ENCODE data around the gene SYTL2.

The SYTL2 gene

GRCh38 chr11:85835729-85836128 lies 24.8 kb upstream of the SYTL2 start:
- Mint-ChIP-seq H3K4me1 (no peaks in the 10 kb centered on the region), H3K4me3 (no peak overlapping the region), H3K27ac (no peak overlapping the region), H3K27me3 (ENCODE audit: low read depth) (no peaks in the 10 kb centered on the region), H3K9me3 (peaks cover 18% of the 10 kb centered on the region), H3K36me3 (ENCODE audit: low read depth) (peaks cover 6% of the 10 kb centered on the region)
- no peak for TF ChIP-seq CTCF (IDR thresholded peaks at IDR 0.05; ENCODE audit: unreplicated experiment in 3 of 3)

GRCh38 chr11:85835263-85835662 lies 24.3 kb upstream of the SYTL2 start:
- no peak for TF ChIP-seq CTCF (IDR thresholded peaks at IDR 0.05; ENCODE audit: unreplicated experiment in 3 of 3)
- Mint-ChIP-seq H3K4me1 (no peaks in the 10 kb centered on the region), H3K36me3 (ENCODE audit: low read depth) (peaks cover 6% of the 10 kb centered on the region), H3K4me3 (no peak overlapping the region), H3K27me3 (ENCODE audit: low read depth) (no peaks in the 10 kb centered on the region), H3K9me3 (peaks cover 18% of the 10 kb centered on the region), H3K27ac (no peak overlapping the region)

- H3K36me3 Mint-ChIP-seq (ENCODE audit: low read depth) = peaks cover 3% of the 10 kb centered on the region
- H3K9me3 Mint-ChIP-seq = peaks cover 9% of the 10 kb centered on the region
- no peaks in the 10 kb centered on the region for H3K27me3 Mint-ChIP-seq (ENCODE audit: low read depth)
- H3K27ac Mint-ChIP-seq = no peak overlapping the region
- no peak overlapping the region for H3K4me3 Mint-ChIP-seq
- TF ChIP-seq CTCF (IDR thresholded peaks at IDR 0.05; ENCODE audit: unreplicated experiment in 3 of 3) = no peak
- peaks cover 21% of the 10 kb centered on the region for H3K4me1 Mint-ChIP-seq
These were observed 20.1 kb upstream of the SYTL2 start for GRCh38 chr11:85831050-85831449.

- Mint-ChIP-seq H3K4me1 (peaks cover 35% of the 10 kb centered on the region), H3K27me3 (ENCODE audit: low read depth) (no peaks in the 10 kb centered on the region)
These were observed 18.2 kb upstream of the SYTL2 start for GRCh38 chr11:85829172-85829571.

GRCh38 chr11:85828640-85828978 lies 17.7 kb upstream of the SYTL2 start:
- H3K36me3 Mint-ChIP-seq (ENCODE audit: low read depth) = no peaks in the 10 kb centered on the region
- peak overlapping the region in 2 of 3 experiments; percentile 44 to 75 for H3K27ac Mint-ChIP-seq
- peaks cover 39% of the 10 kb centered on the region for H3K4me1 Mint-ChIP-seq
- no peak for TF ChIP-seq CTCF (IDR thresholded peaks at IDR 0.05; ENCODE audit: unreplicated experiment in 3 of 3)
- H3K27me3 Mint-ChIP-seq (ENCODE audit: low read depth) = no peaks in the 10 kb centered on the region
- H3K4me3 Mint-ChIP-seq = no peak overlapping the region
- H3K9me3 Mint-ChIP-seq = no peaks in the 10 kb centered on the region

More at GRCh38 chr11:85829172-85829571, 18.2 kb upstream of the SYTL2 start:
- Mint-ChIP-seq H3K36me3 (ENCODE audit: low read depth) (no peaks in the 10 kb centered on the region), H3K4me3 (no peak overlapping the region), H3K27ac (no peak overlapping the region), H3K9me3 (no peaks in the 10 kb centered on the region)
- no peak for TF ChIP-seq CTCF (IDR thresholded peaks at IDR 0.05; ENCODE audit: unreplicated experiment in 3 of 3)

GRCh38 chr11:85827748-85828639 lies 17.1 kb upstream of the SYTL2 start:
- H3K27ac Mint-ChIP-seq = peak overlapping the region; percentile 62 to 76 (median 75)
- H3K9me3 Mint-ChIP-seq = no peaks in the 10 kb centered on the region
- no peaks in the 10 kb centered on the region for H3K36me3 Mint-ChIP-seq (ENCODE audit: low read depth)
- H3K27me3 Mint-ChIP-seq (ENCODE audit: low read depth) = no peaks in the 10 kb centered on the region
- no peak overlapping the region for H3K4me3 Mint-ChIP-seq
- peaks cover 39% of the 10 kb centered on the region for H3K4me1 Mint-ChIP-seq
- TF ChIP-seq CTCF (IDR thresholded peaks at IDR 0.05; ENCODE audit: unreplicated experiment in 3 of 3) = no peak

All from nephron (organoid).